ENCODE measurements around the gene RASGRF1. TPM values are rescaled to one million over a fixed set of nuclear protein-coding genes. Genes with fewer than 3 reads are reported as not detected.

Gene RASGRF1
- total RNA-seq, 1 donor from 2014 or later, result 0.07 TPM

DNA sequence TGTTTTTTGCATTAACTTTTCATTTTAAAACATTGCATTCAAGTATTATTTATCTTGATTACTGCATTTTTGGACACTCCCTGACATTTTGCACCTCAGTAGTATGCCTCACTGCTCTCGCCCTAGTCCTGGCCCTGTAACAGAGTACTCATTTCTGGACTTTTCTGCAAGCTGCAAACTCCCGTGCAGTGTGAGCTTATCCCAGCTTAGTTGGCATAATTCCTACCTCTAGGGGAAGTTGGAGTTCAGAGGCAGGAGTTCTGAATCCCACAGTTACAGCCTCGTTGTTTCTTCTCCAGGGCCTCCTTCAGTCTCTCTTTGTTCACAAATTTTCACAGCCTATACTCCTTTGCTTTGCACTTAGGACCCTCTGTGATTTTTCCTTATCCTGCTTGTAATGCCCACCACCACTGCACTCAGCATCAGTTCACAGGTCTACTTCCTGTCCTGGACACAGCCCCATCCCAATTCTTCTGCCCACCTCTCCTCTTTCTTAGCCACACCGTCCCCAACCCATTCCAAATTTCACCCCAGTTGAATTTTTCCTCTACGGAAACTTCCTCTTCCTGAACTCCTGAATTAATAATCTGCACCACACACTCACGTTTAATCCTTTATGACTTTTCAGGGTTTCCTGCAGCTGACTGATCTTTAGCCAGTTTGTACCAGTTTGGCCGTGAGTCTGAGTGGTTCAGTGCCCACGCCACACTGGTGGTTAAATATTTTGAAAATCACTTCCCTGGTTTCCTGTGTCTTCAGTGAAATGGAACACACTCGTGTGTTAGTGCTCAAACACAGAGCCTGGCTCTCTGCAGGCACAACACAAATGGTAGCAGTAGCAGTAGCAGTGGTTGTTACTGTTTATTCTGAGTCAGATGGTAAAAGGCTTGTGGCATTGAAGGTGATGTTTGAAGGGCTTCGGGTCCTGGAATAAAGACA is 139.4 kb downstream of the RASGRF1 start:
- Mint-ChIP-seq H3K36me3 (no peaks in the 10 kb centered on the region), H3K4me3 (no peak overlapping the region), H3K9me3 (no peaks in the 10 kb centered on the region), H3K4me1 (peaks cover 30% of the 10 kb centered on the region), H3K27ac (peak overlapping the region; percentile 52), H3K27me3 (ENCODE audit: low read depth) (no peaks in the 10 kb centered on the region)
- TF ChIP-seq, protein P1, sequence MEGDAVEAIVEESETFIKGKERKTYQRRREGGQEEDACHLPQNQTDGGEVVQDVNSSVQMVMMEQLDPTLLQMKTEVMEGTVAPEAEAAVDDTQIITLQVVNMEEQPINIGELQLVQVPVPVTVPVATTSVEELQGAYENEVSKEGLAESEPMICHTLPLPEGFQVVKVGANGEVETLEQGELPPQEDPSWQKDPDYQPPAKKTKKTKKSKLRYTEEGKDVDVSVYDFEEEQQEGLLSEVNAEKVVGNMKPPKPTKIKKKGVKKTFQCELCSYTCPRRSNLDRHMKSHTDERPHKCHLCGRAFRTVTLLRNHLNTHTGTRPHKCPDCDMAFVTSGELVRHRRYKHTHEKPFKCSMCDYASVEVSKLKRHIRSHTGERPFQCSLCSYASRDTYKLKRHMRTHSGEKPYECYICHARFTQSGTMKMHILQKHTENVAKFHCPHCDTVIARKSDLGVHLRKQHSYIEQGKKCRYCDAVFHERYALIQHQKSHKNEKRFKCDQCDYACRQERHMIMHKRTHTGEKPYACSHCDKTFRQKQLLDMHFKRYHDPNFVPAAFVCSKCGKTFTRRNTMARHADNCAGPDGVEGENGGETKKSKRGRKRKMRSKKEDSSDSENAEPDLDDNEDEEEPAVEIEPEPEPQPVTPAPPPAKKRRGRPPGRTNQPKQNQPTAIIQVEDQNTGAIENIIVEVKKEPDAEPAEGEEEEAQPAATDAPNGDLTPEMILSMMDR (IDR thresholded peaks at IDR 0.05; ENCODE audit: unreplicated experiment), result peak; percentile 23
- DNase-seq (ENCODE audit: low spot score in 2 of 2, unreplicated experiment in 2 of 2), result no peak

DNA sequence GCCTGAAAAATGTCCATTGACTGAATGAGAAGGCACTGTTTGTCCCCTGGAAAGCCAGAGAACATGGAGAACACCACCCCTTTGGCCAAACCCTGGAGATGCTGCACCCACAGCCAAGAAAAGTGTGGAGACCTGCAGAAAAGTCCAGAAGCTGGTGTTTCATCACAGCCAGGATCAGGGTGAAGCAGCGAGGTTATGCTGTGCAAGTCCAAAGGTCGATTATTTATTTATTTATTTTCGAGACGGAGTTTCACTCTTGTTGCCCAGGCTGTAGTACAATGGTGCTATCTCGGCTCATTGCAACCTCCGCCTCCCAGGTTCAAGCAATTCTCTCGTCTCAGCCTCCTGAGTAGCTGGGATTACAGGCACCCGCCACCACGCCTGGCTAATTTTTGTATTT is 140.2 kb downstream of the RASGRF1 start:
- Mint-ChIP-seq H3K36me3 (no peaks in the 10 kb centered on the region), H3K4me3 (no peak overlapping the region), H3K9me3 (no peaks in the 10 kb centered on the region), H3K4me1 (peaks cover 30% of the 10 kb centered on the region), H3K27ac (no peak overlapping the region), H3K27me3 (ENCODE audit: low read depth) (no peaks in the 10 kb centered on the region)
- TF ChIP-seq, protein P1 (IDR thresholded peaks at IDR 0.05; ENCODE audit: unreplicated experiment), result no peak
- DNase-seq (ENCODE audit: low spot score in 2 of 2, unreplicated experiment in 2 of 2), result no peak

DNA sequence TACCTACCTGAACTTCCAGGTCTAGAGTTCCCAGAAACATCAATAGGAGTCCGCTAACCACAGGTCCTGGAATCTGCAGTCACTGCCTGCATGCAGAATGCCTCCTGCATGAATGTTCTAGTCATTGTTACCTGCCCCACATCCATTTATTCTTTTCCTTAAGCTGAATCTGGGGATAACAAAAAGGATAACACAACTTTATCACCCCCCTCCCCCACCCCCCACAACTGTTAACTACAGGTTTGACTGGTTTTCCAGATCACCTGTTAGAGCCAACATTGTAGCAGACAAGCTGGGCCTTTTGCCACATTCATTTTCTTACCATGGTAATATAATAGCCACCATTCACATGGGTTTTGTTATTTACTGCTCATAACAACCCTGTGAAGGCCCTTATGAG is 141.1 kb downstream of the RASGRF1 start:
- peaks cover 34% of the 10 kb centered on the region for H3K4me1 Mint-ChIP-seq
- H3K4me3 Mint-ChIP-seq, result no peak overlapping the region
- peaks cover 2% of the 10 kb centered on the region for H3K27me3 Mint-ChIP-seq (ENCODE audit: low read depth)
- peak overlapping the region; percentile 36 for H3K27ac Mint-ChIP-seq
- H3K9me3 Mint-ChIP-seq, result no peaks in the 10 kb centered on the region
- H3K36me3 Mint-ChIP-seq, result no peaks in the 10 kb centered on the region
- no peak for DNase-seq (ENCODE audit: low spot score in 2 of 2, unreplicated experiment in 2 of 2)
- TF ChIP-seq, protein P1 (IDR thresholded peaks at IDR 0.05; ENCODE audit: unreplicated experiment), result no peak

DNA sequence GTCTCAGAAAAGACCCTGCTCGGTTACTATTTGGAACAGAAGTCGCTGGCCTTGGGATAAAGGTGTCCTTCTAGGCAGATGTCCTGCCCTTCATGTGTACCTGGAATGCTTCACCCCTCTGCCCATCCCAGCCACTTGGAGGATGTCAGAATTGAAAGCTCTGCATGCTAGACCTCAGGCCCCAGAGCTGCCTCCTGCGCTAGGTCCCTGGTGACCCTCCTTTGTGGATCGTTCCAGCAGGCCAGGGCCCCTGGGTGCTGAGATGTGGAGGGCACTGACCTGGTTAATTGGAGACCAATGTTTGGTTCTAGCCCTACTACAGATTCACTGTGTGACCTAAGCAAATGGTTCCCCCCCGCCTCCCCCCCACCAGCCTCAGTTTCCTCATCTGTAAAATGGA is 143.1 kb downstream of the RASGRF1 start:
- H3K9me3 Mint-ChIP-seq, result no peaks in the 10 kb centered on the region
- H3K36me3 Mint-ChIP-seq, result no peaks in the 10 kb centered on the region
- no peak overlapping the region for H3K27ac Mint-ChIP-seq
- peaks cover 2% of the 10 kb centered on the region for H3K27me3 Mint-ChIP-seq (ENCODE audit: low read depth)
- peaks cover 47% of the 10 kb centered on the region for H3K4me1 Mint-ChIP-seq
- TF ChIP-seq, protein P1 (IDR thresholded peaks at IDR 0.05; ENCODE audit: unreplicated experiment), result no peak
- DNase-seq (ENCODE audit: low spot score in 2 of 2, unreplicated experiment in 2 of 2), result no peak
- H3K4me3 Mint-ChIP-seq, result no peak overlapping the region

DNA sequence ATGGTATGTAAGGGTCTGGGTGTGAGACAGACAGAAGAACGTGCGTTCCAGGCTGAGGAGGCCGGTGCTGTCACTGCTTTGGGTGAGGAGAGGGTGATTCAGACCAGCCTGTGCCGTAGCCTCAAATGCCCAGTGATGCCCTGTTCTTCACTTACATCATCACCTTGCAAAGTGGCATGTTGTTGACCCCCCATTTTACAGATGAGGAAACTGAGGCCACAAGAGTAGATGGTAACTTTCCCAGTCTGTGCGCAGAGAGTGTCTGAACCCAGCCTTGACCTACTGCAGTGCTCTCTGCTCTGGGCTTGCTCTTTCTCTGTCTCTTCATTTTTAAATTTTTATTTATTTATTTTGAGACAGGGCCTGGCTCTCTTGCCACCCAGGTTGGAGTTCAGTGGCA is 144.1 kb downstream of the RASGRF1 start:
- no peaks in the 10 kb centered on the region for H3K9me3 Mint-ChIP-seq
- peaks cover 40% of the 10 kb centered on the region for H3K4me1 Mint-ChIP-seq
- H3K36me3 Mint-ChIP-seq, result no peaks in the 10 kb centered on the region
- TF ChIP-seq, protein P1 (IDR thresholded peaks at IDR 0.05; ENCODE audit: unreplicated experiment), result no peak
- H3K27ac Mint-ChIP-seq, result no peak overlapping the region
- peaks cover 2% of the 10 kb centered on the region for H3K27me3 Mint-ChIP-seq (ENCODE audit: low read depth)
- H3K4me3 Mint-ChIP-seq, result no peak overlapping the region
- no peak for DNase-seq (ENCODE audit: low spot score in 2 of 2, unreplicated experiment in 2 of 2)

All from mesothelial cell of epicardium (in vitro differentiated cells).